Right lobe of liver (tissue), 4 donors: ENCODE results near the gene PDZD7.

Experiments
- CTCF ChIP-seq, 4 donors: fragments of 200-600 bp in 3 of 4; fragments of 450-650 bp in 1 of 4; IDR thresholded peaks; one replicate each; pipeline versions ENCODE4 v1.5.1 to v1.8.0; 2016 to 2022; ENCODE audit warnings: antibody characterized with exemption in 4 of 4, mild to moderate bottlenecking in 2 of 4
- POLR2A ChIP-seq: fragments of 450-650 bp; IDR thresholded peaks from one replicate; pipeline ENCODE4 v1.6.1; 2017; ENCODE audit warnings: antibody characterized with exemption, mild to moderate bottlenecking
- donor health status: DM: no; HTN: no; CAD: no.
- donor health status: DM: no; HTN: no; CAD: no.
- donor health status: DM: no; HTN: yes; CAD: no.

DNA sequence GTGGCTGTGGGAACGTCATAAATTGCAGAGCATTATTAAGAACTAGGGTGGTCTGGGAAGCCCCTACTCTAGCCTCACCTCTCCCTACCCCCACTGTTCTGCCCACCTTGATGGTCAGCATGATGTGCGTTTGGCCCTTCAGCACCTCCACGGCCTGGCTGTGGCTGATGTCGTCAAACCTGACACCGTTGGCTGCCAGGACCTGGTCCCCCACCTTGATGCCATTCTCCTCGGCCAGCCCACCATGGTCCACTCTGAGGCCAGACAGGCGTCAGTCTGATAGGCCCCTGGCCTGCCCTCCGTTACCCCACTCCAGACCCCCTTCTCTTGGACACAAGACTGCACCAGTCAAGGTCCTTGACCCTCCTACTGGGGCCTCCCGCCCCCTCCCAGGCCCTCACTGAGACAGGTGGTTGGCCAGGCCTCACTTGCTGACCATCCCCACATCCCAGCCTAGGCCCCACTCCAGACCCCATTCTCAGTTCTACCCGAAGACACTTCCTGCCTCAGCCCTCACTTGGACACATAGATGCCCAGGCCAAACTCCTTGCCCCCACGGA lies 9.2 kb downstream of the PDZD7 start:
- TF ChIP-seq CTCF (IDR thresholded peaks at IDR 0.05) (no peak), POLR2A (no peak)
